Ovary (tissue), 9 donors: ENCODE data around the gene RBBP8. TPM values are rescaled to one million over a fixed set of nuclear protein-coding genes. Genes with fewer than 3 reads are reported as not detected.

Source experiments
- DNase-seq, 5 donors: peaks; one replicate each; pipeline ENCODE4 v3.0.0-alpha.2; 2019 to 2020
- H3K27ac ChIP-seq, 2 donors: fragments of 200-600 bp; one replicate each; pipeline versions ENCODE4 v1.5.1 to v1.8.0; 2019 to 2022
- H3K27me3 ChIP-seq: fragments of 200-600 bp; one replicate; pipeline ENCODE4 v1.8.0; 2022
- H3K36me3 ChIP-seq: fragments of 200-600 bp; sonication (generic); one replicate; pipeline ENCODE4 v1.5.1; 2019
- H3K4me1 ChIP-seq: one replicate; pipeline ENCODE4 v1.8.1; 2013; ENCODE audit warnings: mild to moderate bottlenecking, moderate library complexity; ENCODE audit not compliant: insufficient read depth
- H3K4me3 ChIP-seq: fragments of 200-600 bp; sonication (generic); one replicate; pipeline ENCODE4 v1.5.1; 2017
- H3K9me3 ChIP-seq, 2 donors: fragments of 200-600 bp in 1 of 2; sonication (generic) in 1 of 2; one replicate each; pipeline versions ENCODE4 v1.5.1 to v1.8.1; 2013 to 2019; ENCODE audit warnings: mild to moderate bottlenecking in 1 of 2, moderate library complexity in 1 of 2
- EP300 ChIP-seq: sonication (generic); formaldehyde crosslinking; IDR thresholded peaks from one replicate; pipeline ENCODE4 v1.6.1; 2017; ENCODE audit warnings: antibody characterized with exemption
- POLR2A ChIP-seq: fragments of 450-650 bp; IDR thresholded peaks from one replicate; pipeline ENCODE4 v1.6.1; 2017; ENCODE audit warnings: antibody characterized with exemption, mild to moderate bottlenecking, moderate library complexity
- WGBS, 3 donors: extraction: QIAGEN DNeasy Blood & Tissue Kit in 1 of 3; methylation state at CpG; one replicate each; pipeline versions ENCODE4 v1.1.5 to v1.1.7; 2013 to 2017; 5-methylcytosine and 5-hydroxymethylcytosine counted together
- intact Hi-C, 4 donors: fragments of 100-400 bp; cut with DNase I; formaldehyde crosslinking; loops; one replicate each; pipeline versions ENCODE4 v1.11.0 to v1.15.1; 2022 to 2023
- polyA plus RNA-seq, 2 donors: library from polyadenylated mRNA; stranded (reverse); fragments of 200-250 nt in 1 of 2; fragments of 350-450 nt in 1 of 2; fragmentation: Illumina TruSeq in 1 of 2; extraction: RNeasy Lipid Tissue Mini Kit (QIAGEN cat#74804) in 1 of 2; gene quantifications; one replicate each; pipeline ENCODE4 v1.2.3, GENCODE V29; 2013 to 2014
- total RNA-seq, 7 donors: library from RNA; depleted of rRNA in 2 of 7; stranded (reverse); fragments of >200 nt in 2 of 7; fragmentation: NEBNext Ultra II Directional in 3 of 7; extraction: Animal tissue kit (Norgen Biotek cat#: 25700) in 3 of 7; gene quantifications; one replicate each; pipeline versions ENCODE4 v1.1.0 to v1.2.4, GENCODE V29; 2016 to 2023
- TF ChIP-seq, protein P1 (sequence below), 3 donors: fragments of 450-650 bp in 2 of 3; fragments of 200-600 bp in 1 of 3; IDR thresholded peaks; one replicate each; pipeline versions ENCODE4 v1.5.1 to v1.8.0; 2016 to 2022; ENCODE audit warnings: antibody characterized with exemption in 3 of 3, mild to moderate bottlenecking in 1 of 3
- donor health status: DM: no; HTN: no; CAD: no; lungs with moderate emphysema.
- donor health status: DM: no; HTN: no; CAD: no.
- donor health status: Bipolar disorder and iron deficiency.
- donor health status: DM: yes; HTN: yes; CAD: no.
- donor health status: DM: no; HTN: no; CAD: no.
- donor health status: DM: yes; HTN: yes; CAD: no.

RBBP8 gene
- total and polyA plus RNA-seq, 9 donors: 7.3 to 59.4 (median 13.6) TPM

DNA sequence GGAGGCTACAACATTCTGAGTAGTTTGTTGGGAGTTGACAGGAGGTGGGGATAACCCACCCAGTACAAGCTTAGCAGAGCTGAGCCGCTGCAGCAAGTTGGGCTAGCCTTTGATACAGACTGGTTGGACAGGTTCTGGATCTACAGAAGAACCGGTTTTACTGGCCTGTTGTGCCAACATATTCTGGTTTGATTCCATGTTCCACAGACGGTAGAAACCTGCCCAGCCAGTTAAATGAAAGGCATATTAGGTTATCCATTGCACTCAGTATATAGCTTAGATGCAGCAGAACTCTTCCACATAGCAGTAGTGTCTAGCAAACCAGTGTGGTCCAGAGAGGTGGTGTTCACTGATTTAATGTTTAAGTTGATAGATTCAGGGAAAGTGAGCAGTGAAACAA lies 19.3 kb upstream of the RBBP8 start:
- Histone ChIP-seq H3K4me1 (no peaks in the 10 kb centered on the region), H3K36me3 (no peaks in the 10 kb centered on the region), H3K27ac (no peak overlapping the region), H3K27me3 (no peaks in the 10 kb centered on the region), H3K4me3 (no peak overlapping the region), H3K9me3 (no peaks in the 10 kb centered on the region)
- TF ChIP-seq POLR2A: no peak
- TF ChIP-seq, protein P1, sequence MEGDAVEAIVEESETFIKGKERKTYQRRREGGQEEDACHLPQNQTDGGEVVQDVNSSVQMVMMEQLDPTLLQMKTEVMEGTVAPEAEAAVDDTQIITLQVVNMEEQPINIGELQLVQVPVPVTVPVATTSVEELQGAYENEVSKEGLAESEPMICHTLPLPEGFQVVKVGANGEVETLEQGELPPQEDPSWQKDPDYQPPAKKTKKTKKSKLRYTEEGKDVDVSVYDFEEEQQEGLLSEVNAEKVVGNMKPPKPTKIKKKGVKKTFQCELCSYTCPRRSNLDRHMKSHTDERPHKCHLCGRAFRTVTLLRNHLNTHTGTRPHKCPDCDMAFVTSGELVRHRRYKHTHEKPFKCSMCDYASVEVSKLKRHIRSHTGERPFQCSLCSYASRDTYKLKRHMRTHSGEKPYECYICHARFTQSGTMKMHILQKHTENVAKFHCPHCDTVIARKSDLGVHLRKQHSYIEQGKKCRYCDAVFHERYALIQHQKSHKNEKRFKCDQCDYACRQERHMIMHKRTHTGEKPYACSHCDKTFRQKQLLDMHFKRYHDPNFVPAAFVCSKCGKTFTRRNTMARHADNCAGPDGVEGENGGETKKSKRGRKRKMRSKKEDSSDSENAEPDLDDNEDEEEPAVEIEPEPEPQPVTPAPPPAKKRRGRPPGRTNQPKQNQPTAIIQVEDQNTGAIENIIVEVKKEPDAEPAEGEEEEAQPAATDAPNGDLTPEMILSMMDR (IDR thresholded peaks at IDR 0.05): no peak
- no peak for TF ChIP-seq EP300
- no peak for DNase-seq
- 69 to 74% (median 70%) methylated on average over 3 of the region's 3 CpGs for WGBS, 3 donors
- intact Hi-C loops: no loop called here

DNA sequence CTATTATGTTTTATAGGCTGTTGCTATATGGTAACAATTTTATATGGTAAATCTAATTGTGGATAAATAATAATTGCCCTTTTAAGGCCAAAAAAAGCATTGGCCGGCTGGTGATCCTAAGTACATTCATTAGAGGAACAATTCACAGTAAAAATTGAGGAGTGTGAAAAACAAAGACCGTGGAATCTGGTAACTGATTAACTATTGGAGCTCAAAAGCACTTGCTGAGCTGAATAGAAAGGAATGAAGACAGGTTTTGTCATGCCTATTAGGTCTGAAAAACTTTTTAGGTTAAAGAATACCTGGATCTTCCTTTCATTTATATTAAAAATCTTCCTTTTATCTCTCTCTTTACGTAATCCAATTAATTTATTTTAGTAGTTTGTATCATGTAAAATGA lies 18.5 kb upstream of the RBBP8 start:
- H3K27ac ChIP-seq: no peak overlapping the region
- 80 to 86% (median 81%) methylated on average over 3 of the region's 3 CpGs for WGBS, 3 donors
- H3K27me3 ChIP-seq: no peaks in the 10 kb centered on the region
- DNase-seq: no peak
- TF ChIP-seq EP300: no peak
- TF ChIP-seq, protein P1 (IDR thresholded peaks at IDR 0.05): no peak
- no peak for TF ChIP-seq POLR2A
- no peak overlapping the region for H3K4me3 ChIP-seq
- H3K9me3 ChIP-seq: no peaks in the 10 kb centered on the region
- intact Hi-C loops: no loop called here
- no peaks in the 10 kb centered on the region for H3K36me3 ChIP-seq
- no peaks in the 10 kb centered on the region for H3K4me1 ChIP-seq

- TF ChIP-seq EP300 (no peak), POLR2A (no peak)
- TF ChIP-seq, protein P1 (IDR thresholded peaks at IDR 0.05): no peak
- intact Hi-C loops: no loop called here
- Histone ChIP-seq H3K36me3 (no peaks in the 10 kb centered on the region), H3K4me3 (no peak overlapping the region), H3K4me1 (no peaks in the 10 kb centered on the region), H3K9me3 (no peaks in the 10 kb centered on the region), H3K27me3 (no peaks in the 10 kb centered on the region), H3K27ac (no peak overlapping the region)
- DNase-seq: no peak
Observed at GRCh38 chr18:22915337-22915736, 17.8 kb upstream of the RBBP8 start.

DNA sequence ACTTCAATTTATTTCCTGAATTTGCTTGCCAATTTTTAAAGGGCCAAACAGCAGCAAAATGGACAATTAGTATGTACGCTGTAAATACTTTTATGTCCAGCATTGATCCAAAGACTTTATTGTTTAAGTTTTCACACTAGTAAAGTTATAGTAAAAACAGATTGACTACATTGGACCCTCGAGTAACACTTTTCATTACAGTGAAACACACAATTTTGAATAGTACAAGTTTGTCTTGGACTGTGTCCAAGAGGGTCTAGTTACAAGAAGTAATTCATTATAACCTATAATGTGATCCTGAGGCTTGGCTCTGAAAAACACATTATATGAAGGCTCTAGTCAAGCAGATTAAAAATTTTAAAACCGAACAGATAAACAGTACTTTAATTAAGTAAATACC lies 11.4 kb upstream of the RBBP8 start:
- H3K9me3 ChIP-seq: no peaks in the 10 kb centered on the region
- no peaks in the 10 kb centered on the region for H3K27me3 ChIP-seq
- 46 to 58% (median 49%) methylated on average over 3 of the region's 3 CpGs for WGBS, 3 donors
- TF ChIP-seq POLR2A (no peak), EP300 (no peak)
- TF ChIP-seq, protein P1 (IDR thresholded peaks at IDR 0.05): no peak
- no peak for DNase-seq
- H3K4me3 ChIP-seq: no peak overlapping the region
- H3K36me3 ChIP-seq: no peaks in the 10 kb centered on the region
- H3K27ac ChIP-seq: no peak overlapping the region
- H3K4me1 ChIP-seq: no peaks in the 10 kb centered on the region
- intact Hi-C loops: no loop called here

DNA sequence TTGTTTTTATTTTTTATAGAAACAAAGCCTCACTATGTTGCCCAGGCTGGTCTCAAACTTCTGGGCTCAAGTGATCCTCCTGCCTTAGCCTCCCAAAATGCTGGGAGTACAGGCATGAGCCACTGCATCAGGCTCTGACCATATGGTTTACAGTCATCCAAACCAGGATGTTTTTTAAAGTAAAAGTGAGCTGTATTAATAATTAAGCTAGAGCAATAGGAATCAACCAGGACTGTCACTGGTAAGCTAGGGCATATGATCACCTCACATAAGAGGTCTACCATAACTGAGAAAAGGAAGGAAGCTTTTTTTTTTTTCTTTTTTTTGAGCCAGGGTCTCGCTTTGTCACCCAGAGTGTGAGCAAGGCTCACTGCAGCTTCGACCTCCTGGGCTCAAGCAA lies 8.5 kb upstream of the RBBP8 start:
- 55 to 92% (median 89%) methylated on average over 2 of the region's 2 CpGs for WGBS, 3 donors
- H3K9me3 ChIP-seq: no peaks in the 10 kb centered on the region
- H3K4me3 ChIP-seq: no peak overlapping the region
- no peak for DNase-seq
- intact Hi-C loops: no loop called here
- H3K36me3 ChIP-seq: no peaks in the 10 kb centered on the region
- no peak overlapping the region for H3K27ac ChIP-seq
- no peaks in the 10 kb centered on the region for H3K27me3 ChIP-seq
- TF ChIP-seq, protein P1 (IDR thresholded peaks at IDR 0.05): no peak
- no peak for TF ChIP-seq POLR2A
- TF ChIP-seq EP300: no peak
- H3K4me1 ChIP-seq: no peaks in the 10 kb centered on the region
